T-helper 2 cell treated with Interferon-gamma antibody and Interleukin-4, amounts not matched to agents 100 ng/mL and 5 ng/mL, for 36 hours (primary cell): Measurements from ENCODE around the gene FAHD2A. TPM values are rescaled to one million over a fixed set of nuclear protein-coding genes. Genes with fewer than 3 reads are reported as not detected.
"Not testable (repeated sequence)": the region's sequence is repeated elsewhere in the genome, so short reads cannot be mapped to it uniquely, and the experiment has no call there.

Source experiments
- intact Hi-C: fragments of 100-400 bp; cut with micrococcal nuclease; formaldehyde crosslinking; loops from one replicate; pipeline ENCODE4 v1.15.1; 2023
- total RNA-seq: library from RNA; stranded (reverse); gene quantifications from 2 replicates; pipeline ENCODE4 v1.2.3, GENCODE V29; 2022

Gene FAHD2A
- total RNA-seq, 1 donor from 2014 or later: 27.0 TPM

- intact Hi-C loops: no loop called here
These were observed 26.9 kb upstream of the FAHD2A start for GRCh38 chr2:95375532-95376150.

GRCh38 chr2:95376311-95377215 is 25.9 kb upstream of the FAHD2A start:
- intact Hi-C loops: no loop called here

- intact Hi-C loops: no loop called here
These were observed 25.0 kb upstream of the FAHD2A start for GRCh38 chr2:95377216-95378123.

- intact Hi-C loops: not testable (repeated sequence)
These were observed 24.2 kb upstream of the FAHD2A start for GRCh38 chr2:95378281-95378680.

- intact Hi-C loops: no loop called here
These were observed 23.1 kb upstream of the FAHD2A start for GRCh38 chr2:95379371-95379831.

GRCh38 chr2:95380280-95380679 is 22.2 kb upstream of the FAHD2A start:
- intact Hi-C loops: no loop called here

GRCh38 chr2:95380731-95381130 is 21.8 kb upstream of the FAHD2A start:
- intact Hi-C loops: no loop called here

GRCh38 chr2:95381212-95382191 is 21.0 kb upstream of the FAHD2A start:
- intact Hi-C loops: no loop called here

GRCh38 chr2:95382192-95382591 is 20.3 kb upstream of the FAHD2A start:
- intact Hi-C loops: no loop called here

GRCh38 chr2:95382686-95383634 is 19.5 kb upstream of the FAHD2A start:
- intact Hi-C loops: no loop called here

- intact Hi-C loops: no loop called here
These were observed 18.9 kb upstream of the FAHD2A start for GRCh38 chr2:95383635-95384027.

GRCh38 chr2:95384854-95385569 is 17.5 kb upstream of the FAHD2A start:
- intact Hi-C loops: no loop called here

- intact Hi-C loops: no loop called here
These were observed 16.9 kb upstream of the FAHD2A start for GRCh38 chr2:95385570-95385984.

- intact Hi-C loops: no loop called here
These were observed 16.5 kb upstream of the FAHD2A start for GRCh38 chr2:95386031-95386430.

- intact Hi-C loops: no loop called here
These were observed 15.2 kb upstream of the FAHD2A start for GRCh38 chr2:95387358-95387757.

GRCh38 chr2:95388091-95388692 is 14.3 kb upstream of the FAHD2A start:
- intact Hi-C loops: no loop called here

GRCh38 chr2:95388856-95389244 is 13.7 kb upstream of the FAHD2A start:
- intact Hi-C loops: no loop called here
